Left renal cortex interstitium (tissue), 4 donors: ENCODE measurements around the gene GNAI1. TPM values are rescaled to one million over a fixed set of nuclear protein-coding genes. Genes with fewer than 3 reads are reported as not detected.

Experiments
- DNase-seq, 4 donors: peaks; one replicate each; pipeline ENCODE4 v3.0.0-alpha.2; 2013; ENCODE audit warnings: low read depth in 4 of 4, low spot score in 2 of 4, missing footprints in 1 of 4
- polyA plus RNA-seq, 4 donors: library from polyadenylated mRNA; unstranded; fragments of 120-200 nt; gene quantifications; one replicate each; pipeline ENCODE4 v1.2.1, GENCODE V29; 2013; ENCODE audit not compliant: insufficient read length in 4 of 4

The GNAI1 gene
- polyA plus RNA-seq, 4 donors, result 92.6 to 133 (median 120) TPM

DNA sequence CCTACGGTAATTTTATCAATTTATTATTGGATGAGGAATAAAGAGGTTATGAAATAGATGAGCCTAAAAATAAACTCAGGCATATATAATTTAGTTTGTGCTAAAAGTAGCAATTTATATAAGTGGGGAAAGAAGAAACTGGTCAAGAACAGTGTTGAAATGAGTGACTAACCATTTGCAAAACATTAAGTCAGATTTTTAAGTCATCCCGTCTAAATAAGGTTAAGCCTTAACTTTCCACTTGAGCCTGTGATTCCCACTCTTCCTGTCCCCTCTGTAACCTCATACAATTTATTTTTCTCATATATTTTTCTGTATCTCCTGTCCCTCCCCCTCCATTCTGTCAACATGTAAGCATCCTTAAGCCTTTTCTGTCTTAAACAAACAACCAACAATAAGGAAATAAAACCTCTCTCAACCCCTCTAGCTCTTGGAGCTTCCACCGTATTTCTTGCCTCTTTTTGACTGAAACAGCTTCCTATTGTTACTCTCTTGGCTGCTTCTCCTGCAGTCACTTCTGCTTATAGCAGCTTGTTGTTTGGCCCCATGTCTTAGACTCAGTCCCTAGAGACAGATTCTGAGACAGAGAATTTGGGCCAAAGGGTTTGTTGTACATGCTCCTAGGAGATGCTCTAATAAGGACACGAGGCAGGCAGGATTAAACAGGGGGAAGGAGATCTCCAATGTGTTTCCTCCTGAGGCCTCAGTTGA, 109.7 kb downstream of the GNAI1 start:
- peak in 1 of 4 donors; percentile 23 for DNase-seq

DNA sequence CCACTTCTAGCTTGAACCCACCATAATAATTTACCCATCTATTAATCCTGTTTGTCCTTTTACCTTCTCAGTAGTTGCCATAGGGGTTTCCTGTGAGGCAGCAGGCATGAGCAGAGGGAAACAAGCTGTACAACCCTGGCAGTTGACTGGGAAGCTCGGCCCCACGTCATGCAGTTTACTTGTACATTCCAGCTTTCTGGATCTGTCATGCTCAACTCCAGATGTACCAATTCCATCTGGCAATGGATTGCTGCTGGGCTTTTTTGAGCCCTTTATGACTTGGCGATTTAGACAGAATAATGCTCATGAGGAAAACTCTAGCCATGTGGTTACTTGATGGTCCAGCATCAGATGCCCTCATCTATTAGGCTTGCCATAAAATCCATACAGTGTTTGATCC, 112.5 kb downstream of the GNAI1 start:
- DNase-seq, result no peak

DNA sequence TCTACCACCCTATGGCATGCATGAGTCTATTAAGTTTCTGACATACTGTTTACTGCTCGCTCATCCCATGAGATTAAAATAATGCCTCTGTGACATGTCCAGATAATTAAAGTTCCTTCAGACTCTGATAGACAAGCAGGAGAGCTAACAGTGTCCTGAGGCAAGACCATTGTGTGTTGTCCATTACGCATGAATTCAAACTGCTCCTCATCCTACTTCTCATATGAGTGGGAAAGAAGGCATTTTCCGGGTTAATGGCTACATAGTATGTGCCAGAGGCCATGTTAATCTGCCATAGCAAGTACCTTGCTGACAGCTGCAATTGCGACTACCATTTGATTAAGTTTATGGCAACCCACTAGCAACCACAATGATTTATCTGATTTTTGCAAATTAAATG, 113.3 kb downstream of the GNAI1 start:
- DNase-seq, result no peak

DNA sequence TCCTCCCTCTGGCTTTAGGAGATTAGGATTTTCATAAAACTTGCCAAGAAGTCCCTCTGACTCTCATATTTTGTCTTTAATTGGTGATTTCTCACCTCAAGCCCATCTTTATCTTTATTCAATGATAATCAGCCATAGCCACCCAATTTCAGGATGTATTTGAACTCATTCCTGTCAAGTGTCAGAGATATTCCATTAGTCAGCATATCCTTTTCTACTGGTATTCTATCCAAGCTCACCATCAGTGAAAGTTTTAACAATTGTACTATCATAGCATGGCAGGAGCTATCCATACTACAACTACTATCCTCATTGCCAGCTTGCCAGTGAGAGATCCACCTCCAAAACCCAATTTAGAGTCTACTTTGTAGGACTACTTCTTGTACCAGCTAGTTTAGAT, 114.6 kb downstream of the GNAI1 start:
- no peak for DNase-seq

DNA sequence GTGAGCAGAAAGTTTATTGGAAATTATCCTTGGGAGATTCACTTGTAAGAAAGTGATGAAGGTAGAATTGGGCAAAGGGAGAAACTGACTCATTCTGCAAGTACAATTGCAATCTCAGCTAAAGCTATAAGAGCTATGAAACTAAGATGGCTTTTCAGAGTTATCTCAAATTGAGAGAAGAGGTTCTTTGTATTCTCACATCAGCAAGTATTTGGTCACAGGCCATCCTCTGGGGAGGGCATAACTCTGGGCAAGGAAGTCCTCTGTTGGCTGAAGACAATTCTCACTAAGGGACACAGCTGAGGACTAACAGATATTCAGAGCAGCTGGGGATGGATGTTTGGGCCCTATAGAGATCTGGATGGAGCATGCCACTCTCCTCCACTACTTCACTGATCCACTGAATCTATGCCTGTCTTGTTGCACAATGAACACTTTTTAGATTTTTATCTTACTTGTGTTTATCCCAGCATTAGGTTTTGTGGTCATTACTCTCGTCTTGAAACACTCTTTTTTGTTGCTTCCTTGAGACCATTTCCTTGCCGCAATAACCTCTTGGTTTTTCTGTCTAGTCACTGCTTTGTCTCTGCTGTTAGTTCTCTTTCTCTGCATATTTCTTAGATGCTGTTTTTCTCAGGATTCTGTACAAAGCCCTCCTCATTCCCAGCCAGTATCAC, 115.1 kb downstream of the GNAI1 start:
- no peak for DNase-seq

DNA sequence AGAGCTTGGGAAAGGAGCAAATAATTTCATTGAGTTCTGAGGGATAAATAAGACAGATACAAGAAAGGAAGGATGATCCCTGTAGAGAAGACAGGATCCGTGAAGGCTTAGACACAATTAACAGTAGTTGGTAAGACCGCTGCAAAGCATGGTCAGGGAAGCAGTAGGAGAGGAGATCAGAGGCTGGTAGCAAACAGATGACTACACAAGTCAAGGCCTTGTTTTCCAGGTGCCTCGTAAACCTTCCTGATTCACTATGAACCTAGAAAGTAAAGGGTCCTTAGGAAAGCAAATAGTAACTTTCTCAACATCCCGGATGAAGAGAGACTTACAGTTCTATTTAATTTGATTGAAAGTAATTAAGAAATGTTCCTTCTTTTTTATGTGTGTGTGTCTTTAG, 118.6 kb downstream of the GNAI1 start:
- DNase-seq, result no peak

DNA sequence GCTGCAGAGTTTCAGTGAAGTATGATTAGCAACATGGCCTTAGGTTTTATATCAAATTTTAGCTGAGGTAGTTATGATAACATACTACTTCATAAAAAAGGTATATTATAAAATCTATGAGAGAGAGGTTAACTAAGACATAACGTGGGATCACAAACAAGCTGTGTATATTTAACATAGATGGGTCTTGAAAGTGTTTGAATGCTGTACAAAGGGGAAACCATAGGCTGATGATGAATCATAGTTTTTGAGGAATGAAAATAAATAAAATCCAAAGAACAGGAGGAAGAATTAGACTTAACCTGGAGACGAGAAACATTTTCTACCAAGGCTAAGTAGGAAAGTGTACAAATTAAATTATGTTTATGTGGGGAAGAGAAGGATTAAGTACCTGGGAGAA, 119.0 kb downstream of the GNAI1 start:
- no peak for DNase-seq

DNA sequence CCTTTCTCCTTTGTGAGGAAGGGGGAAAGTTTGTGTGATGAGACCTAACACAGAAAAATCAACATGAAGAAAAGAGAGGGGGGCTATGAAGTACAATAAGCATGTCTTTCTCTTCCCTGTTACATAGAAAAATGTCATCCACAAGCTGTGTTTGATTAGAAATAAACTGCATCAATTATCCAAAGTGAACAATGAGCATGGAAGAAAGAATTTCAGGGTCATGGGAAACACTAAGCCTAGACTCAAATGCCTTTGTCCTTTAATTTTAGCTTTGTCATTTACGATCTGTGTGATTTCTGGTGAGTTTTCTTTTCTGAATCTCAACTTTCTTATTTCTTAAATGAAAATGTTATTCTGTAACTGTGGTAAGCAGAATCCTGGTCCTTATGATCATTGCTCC, 121.0 kb downstream of the GNAI1 start:
- no peak for DNase-seq

DNA sequence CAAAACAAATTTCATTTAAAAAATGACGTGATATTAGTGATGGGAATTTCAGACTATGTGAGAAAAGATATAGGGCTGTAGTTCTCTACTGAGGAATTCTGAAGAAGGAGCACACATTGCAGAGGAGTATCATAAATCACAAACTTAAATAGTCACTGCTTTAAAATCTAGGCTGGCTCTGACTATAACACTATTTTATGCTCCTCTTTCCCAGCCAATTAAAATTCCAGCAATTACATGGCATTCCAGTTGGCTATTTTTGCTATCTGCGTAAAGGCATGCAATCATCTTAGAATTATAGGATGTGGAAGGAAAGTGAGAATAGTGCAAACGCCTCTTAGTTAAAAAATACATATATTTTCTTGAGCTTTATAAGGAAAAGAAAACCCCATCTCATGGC, 123.1 kb downstream of the GNAI1 start:
- DNase-seq, result no peak

DNA sequence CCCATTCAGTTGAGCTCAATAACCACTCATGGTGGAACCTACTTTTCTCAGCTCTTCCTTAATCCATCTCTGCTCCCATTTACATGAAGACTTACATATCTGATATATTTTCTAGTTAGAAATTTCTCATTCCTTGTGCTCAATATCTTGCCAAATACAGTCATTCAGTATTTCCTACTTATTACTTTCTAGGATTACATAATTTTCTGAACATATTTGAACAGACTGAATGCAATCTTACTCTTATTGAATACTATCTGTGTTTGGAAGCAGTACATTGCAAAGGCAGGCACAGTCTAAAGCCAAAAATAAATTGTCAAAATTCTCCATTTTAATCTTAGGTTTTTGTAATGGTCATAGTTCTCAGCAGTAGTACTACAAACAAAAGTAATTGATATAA, 126.0 kb downstream of the GNAI1 start:
- DNase-seq, result no peak

DNA sequence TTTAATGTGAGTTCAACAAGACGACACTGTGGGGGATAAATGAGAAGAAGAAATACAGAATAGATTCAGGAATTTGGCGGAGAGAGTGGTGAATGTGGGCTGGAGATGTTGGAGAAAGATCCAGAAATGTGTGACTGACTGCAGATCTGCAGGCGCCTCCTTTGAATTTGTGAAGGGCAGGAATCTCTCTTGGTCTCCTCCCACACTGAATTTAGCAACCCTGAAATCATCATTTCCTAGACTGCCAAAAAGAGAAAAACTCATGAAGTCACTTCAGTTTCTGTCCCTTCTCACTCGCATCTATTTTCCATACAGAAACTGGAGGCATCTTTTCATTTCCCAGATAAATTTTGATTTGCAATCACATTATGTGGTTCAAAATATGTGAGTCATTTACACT, 128.7 kb downstream of the GNAI1 start:
- DNase-seq, result no peak

DNA sequence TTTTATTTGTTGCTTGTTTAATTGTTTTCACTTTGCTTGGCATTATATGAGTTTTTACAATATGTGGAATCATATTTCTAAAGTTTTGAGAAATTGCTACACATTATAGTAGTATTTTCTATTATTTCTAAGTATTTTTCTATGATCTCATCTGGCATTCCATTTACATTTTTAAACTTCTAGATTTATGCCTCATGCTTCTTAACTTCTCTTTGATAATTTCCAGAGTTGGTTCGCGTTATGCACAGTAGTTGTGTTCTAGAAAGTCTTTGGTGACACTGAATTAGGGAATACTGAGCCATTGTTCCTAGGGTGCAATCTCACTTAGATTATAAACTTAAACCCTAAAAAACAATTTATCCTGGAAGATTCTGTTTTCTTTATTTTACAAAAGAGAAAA, 129.2 kb downstream of the GNAI1 start:
- DNase-seq, result no peak

DNA sequence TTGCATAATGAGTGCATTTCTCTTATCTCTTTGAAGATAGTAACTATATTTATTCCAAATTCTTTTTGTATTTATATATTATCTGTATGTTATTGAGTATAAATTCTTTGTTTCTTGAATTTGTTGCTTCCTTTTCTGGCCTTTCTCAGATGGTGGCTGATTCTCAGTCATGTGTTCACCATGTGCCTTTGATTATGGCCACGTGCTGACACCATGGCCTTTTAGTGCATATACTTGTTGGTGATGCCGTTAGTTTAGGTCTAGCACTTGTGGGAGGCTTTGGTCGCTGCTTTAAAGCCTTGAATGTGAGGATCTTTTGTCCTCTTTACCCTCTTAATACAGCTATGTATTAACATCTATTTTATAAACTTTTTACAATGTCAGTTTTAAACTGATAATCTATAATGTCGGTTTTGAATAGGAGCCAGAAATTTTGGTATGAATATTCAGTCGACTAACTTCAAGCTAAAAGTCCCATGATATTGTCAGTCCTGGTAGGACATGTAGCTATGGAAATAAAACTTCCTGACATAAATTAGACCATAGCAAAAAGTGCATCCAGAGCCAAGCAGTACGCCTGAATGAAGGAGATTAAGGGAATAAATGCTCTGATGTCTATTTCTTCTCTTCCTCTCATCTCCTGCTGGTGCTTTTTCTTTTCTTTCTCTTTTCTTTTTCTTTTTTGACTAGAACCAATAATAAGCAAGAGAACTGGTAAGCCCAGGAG, 130.3 kb downstream of the GNAI1 start:
- no peak for DNase-seq

DNA sequence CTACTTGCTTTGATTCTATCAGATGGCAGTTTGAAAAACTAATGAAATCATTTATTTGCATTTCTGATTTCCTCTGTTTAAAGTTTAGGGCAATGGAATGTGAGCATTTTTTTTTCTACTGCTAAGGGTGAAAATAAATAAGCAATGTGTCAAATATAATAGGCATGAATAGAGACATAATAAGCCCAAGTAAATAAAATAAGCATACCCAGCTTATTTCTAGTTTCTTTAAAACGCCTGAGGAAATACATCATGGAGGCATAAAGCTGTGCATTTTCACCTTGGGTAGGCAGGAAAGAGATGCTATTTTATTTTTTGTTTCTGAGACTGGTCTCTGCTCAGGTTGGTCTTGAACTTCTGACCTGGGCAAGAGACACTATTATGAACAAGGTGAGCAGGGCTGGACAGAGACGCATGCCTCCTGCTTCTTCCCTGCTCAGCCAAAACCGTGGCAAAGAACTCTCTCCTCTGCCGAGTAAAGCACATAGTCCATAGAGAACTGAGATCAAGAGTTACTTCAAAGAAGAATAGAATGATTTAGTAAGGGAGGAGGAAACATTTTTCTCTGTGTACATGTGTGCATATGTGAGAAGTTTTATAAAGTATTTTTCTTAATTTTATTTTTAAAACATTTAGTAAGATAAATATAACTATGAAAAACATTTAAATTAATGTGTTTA, 138.1 kb downstream of the GNAI1 start:
- no peak for DNase-seq

DNA sequence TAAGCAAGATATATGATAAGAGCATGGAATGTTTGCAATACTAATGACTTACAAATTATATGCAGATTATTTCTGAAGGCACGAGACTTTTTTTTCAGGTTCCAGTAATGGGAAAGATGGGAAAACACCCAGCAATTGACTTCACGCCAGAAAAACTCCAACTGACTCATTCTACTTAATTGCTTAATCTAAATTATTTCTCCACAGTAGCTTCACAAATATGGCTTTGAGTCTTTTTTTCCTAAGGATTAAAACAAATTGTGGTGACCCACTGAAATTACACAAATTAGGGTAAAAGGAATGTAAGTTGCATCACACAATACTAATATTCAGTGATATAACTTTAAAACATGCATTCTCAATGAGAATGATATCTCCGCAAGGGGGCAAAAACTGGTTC, 138.7 kb downstream of the GNAI1 start:
- DNase-seq, result no peak

DNA sequence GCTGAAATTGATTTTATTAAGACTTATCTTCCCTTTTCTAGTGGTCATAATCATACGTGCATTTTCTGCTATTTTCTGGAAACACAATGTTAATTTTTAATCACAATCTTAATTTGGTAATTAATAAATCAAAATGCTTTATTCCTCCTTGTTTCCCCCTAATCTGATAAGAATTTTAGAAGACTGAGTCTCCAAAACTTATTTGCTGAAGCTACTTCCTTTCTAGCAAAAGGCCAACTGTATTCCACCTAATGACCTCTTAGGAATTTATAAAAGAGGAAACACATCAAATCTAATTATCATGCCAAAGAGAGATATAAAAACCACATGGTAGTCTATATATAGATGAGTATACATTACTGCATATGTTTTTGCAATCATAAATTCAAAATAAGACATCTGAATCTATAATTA, 140.6 kb downstream of the GNAI1 start:
- no peak for DNase-seq
